Thoracic aorta (tissue), 2 donors: Measurements from ENCODE around the gene CDC42BPA. TPM values are rescaled to one million over a fixed set of nuclear protein-coding genes. Genes with fewer than 3 reads are reported as not detected.

Experiments used
- ATAC-seq: fragments of 150-250 bp; one replicate; pipeline ENCODE4 v1.8.0; 2017; ENCODE audit warnings: low read depth; ENCODE audit not compliant: insufficient number of reproducible peaks, low FRiP score
- DNase-seq: peaks from one replicate; pipeline ENCODE4 v3.0.0-alpha.2; 2020; ENCODE audit warnings: low spot score
- H3K27ac ChIP-seq, 2 donors: fragments of 200-600 bp; sonication (generic); 1 replicate in 1 of 2; 2 replicates in 1 of 2; pipeline ENCODE4 v1.5.1; 2016; ENCODE audit warnings: mild to moderate bottlenecking in 2 of 2, moderate library complexity in 2 of 2
- H3K27me3 ChIP-seq: fragments of 200-600 bp; sonication (generic); replicated peaks from 2 replicates; pipeline ENCODE4 v1.6.0; 2016; ENCODE audit warnings: mild to moderate bottlenecking; ENCODE audit not compliant: insufficient read depth
- H3K36me3 ChIP-seq: fragments of 200-600 bp; sonication (generic); one replicate; pipeline ENCODE4 v1.5.1; 2016
- H3K4me1 ChIP-seq, 2 donors: fragments of 200-600 bp; sonication (generic); 1 replicate in 1 of 2; 2 replicates in 1 of 2; pipeline versions ENCODE4 v1.5.1 to v1.6.0; 2016; ENCODE audit warnings: low read depth in 2 of 2, mild to moderate bottlenecking in 1 of 2; ENCODE audit not compliant: control insufficient read depth in 1 of 2
- H3K4me3 ChIP-seq: fragments of 200-600 bp; sonication (generic); 2 replicates; pipeline ENCODE4 v1.5.1; 2016; ENCODE audit warnings: mild to moderate bottlenecking
- H3K9me3 ChIP-seq: fragments of 200-600 bp; sonication (generic); 2 replicates; pipeline ENCODE4 v1.5.1; 2016
- total RNA-seq, 2 donors: library from RNA; depleted of rRNA; stranded (reverse); fragments of >200 nt; gene quantifications; one replicate each; pipeline versions ENCODE4 v1.1.0 to v1.2.3, GENCODE V29; 2016
- TF ChIP-seq, protein P1 (sequence below): fragments of 200-600 bp; sonication (generic); IDR thresholded peaks from one replicate; pipeline ENCODE4 v1.5.1; 2019; ENCODE audit warnings: antibody characterized with exemption

The CDC42BPA gene
- total RNA-seq, 2 donors from 2014 or later, result 62.4 to 89.7 TPM

- no peak for DNase-seq
- ATAC-seq, result no peak
- peaks cover 28 to 35% of the 10 kb centered on the region in 2 donors for H3K4me1 ChIP-seq
- H3K9me3 ChIP-seq, result no peaks in the 10 kb centered on the region
- H3K36me3 ChIP-seq, result no peaks in the 10 kb centered on the region
- TF ChIP-seq, protein P1, sequence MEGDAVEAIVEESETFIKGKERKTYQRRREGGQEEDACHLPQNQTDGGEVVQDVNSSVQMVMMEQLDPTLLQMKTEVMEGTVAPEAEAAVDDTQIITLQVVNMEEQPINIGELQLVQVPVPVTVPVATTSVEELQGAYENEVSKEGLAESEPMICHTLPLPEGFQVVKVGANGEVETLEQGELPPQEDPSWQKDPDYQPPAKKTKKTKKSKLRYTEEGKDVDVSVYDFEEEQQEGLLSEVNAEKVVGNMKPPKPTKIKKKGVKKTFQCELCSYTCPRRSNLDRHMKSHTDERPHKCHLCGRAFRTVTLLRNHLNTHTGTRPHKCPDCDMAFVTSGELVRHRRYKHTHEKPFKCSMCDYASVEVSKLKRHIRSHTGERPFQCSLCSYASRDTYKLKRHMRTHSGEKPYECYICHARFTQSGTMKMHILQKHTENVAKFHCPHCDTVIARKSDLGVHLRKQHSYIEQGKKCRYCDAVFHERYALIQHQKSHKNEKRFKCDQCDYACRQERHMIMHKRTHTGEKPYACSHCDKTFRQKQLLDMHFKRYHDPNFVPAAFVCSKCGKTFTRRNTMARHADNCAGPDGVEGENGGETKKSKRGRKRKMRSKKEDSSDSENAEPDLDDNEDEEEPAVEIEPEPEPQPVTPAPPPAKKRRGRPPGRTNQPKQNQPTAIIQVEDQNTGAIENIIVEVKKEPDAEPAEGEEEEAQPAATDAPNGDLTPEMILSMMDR, result no peak
- H3K27ac ChIP-seq, result peak overlapping the region; percentile 87 to 91
- H3K27me3 ChIP-seq, result no peaks in the 10 kb centered on the region
- peak overlapping the region; percentile 22 for H3K4me3 ChIP-seq
These were observed 344.9 kb downstream of the CDC42BPA start for GRCh38 chr1:226973371-226973897.

GRCh38 chr1:226972931-226973330 lies 345.4 kb downstream of the CDC42BPA start:
- Histone ChIP-seq H3K4me1 (peaks cover 28 to 35% of the 10 kb centered on the region in 2 donors), H3K36me3 (no peaks in the 10 kb centered on the region), H3K27ac (peak overlapping the region; percentile 87 to 91), H3K9me3 (no peaks in the 10 kb centered on the region), H3K27me3 (no peaks in the 10 kb centered on the region), H3K4me3 (no peak overlapping the region)
- no peak for DNase-seq
- no peak for ATAC-seq
- TF ChIP-seq, protein P1, result no peak

GRCh38 chr1:226971765-226972164 lies 346.5 kb downstream of the CDC42BPA start:
- no peak for DNase-seq
- ATAC-seq, result no peak
- TF ChIP-seq, protein P1, result no peak
- H3K36me3 ChIP-seq, result no peaks in the 10 kb centered on the region
- H3K4me3 ChIP-seq, result no peak overlapping the region
- peak overlapping the region in 1 of 2 donors; percentile 1 for H3K27ac ChIP-seq
- peaks cover 28 to 35% of the 10 kb centered on the region in 2 donors for H3K4me1 ChIP-seq
- H3K27me3 ChIP-seq, result no peaks in the 10 kb centered on the region
- no peaks in the 10 kb centered on the region for H3K9me3 ChIP-seq

- Histone ChIP-seq H3K36me3 (peaks cover 12% of the 10 kb centered on the region), H3K4me1 (peaks cover 0 to 3% of the 10 kb centered on the region in 2 donors), H3K27ac (no peak overlapping the region), H3K4me3 (no peak overlapping the region), H3K27me3 (no peaks in the 10 kb centered on the region), H3K9me3 (no peaks in the 10 kb centered on the region)
- ATAC-seq (no peak), DNase-seq (no peak)
- TF ChIP-seq, protein P1, result no peak
These were observed 350.6 kb downstream of the CDC42BPA start for GRCh38 chr1:226967665-226968064.

- Histone ChIP-seq H3K27me3 (no peaks in the 10 kb centered on the region), H3K36me3 (peaks cover 16% of the 10 kb centered on the region), H3K4me1 (no peaks in the 10 kb centered on the region), H3K4me3 (no peak overlapping the region), H3K9me3 (no peaks in the 10 kb centered on the region), H3K27ac (no peak overlapping the region)
- no peak for ATAC-seq
- TF ChIP-seq, protein P1, result no peak
- DNase-seq, result no peak
These were observed 351.6 kb downstream of the CDC42BPA start for GRCh38 chr1:226966683-226967082.
